ENCODE data around the gene NRCAM.

- TF ChIP-seq MAX (IDR thresholded peaks at IDR 0.05) (no peak), EGR1 (IDR thresholded peaks at IDR 0.05; ENCODE audit: low read depth in 2 of 2) (no peak), ZBTB33 (IDR thresholded peaks at IDR 0.05) (no peak), FOXA1 (IDR thresholded peaks at IDR 0.05) (no peak), CTCF (IDR thresholded peaks at IDR 0.05; ENCODE audit: low read depth, low read length, missing input control) (no peak), ATF3 (IDR thresholded peaks at IDR 0.05) (no peak), HNF4G (IDR thresholded peaks at IDR 0.05) (no peak), TAF1 (conservative IDR thresholded peaks at IDR 0.05) (no peak), YY1 (IDR thresholded peaks at IDR 0.05) (no peak), JUND (IDR thresholded peaks at IDR 0.05) (no peak), GABPA (IDR thresholded peaks at IDR 0.05 in 1 of 2, conservative IDR thresholded peaks at IDR 0.05 in 1 of 2) (no peak), RAD21 (IDR thresholded peaks at IDR 0.05) (no peak)
Measured at GRCh38 chr7:108409146-108409545, 47.1 kb downstream of the NRCAM start.

Measured in liver (tissue), 3 donors.